A549 (cell line): ENCODE data around the gene OR8D4.

ENCODE experiments used
- CBX8 ChIP-seq: fragments of 200-600 bp; sonication (generic); IDR thresholded peaks from 2 replicates; pipeline ENCODE4 v1.6.1; 2016
- CTCF ChIP-seq: fragments of >200 bp; sonication (Bioruptor Twin); formaldehyde crosslinking; IDR thresholded peaks from 3 replicates; pipeline ENCODE4 v1.5.1; 2016
- EHMT2 ChIP-seq: fragments of 200-600 bp; sonication (generic); IDR thresholded peaks from 2 replicates; pipeline ENCODE4 v1.6.1; 2016; ENCODE audit warnings: antibody characterized with exemption, low read depth, mild to moderate bottlenecking, moderate library complexity

- TF ChIP-seq CBX8 (no peak), CTCF (no peak), EHMT2 (no peak)
Measured at GRCh38 chr11:123904932-123905331, 3.0 kb downstream of the OR8D4 start.
